PC-9 (cell line): ENCODE measurements around the gene WDR49.

Experiments
- EZH2 ChIP-seq: fragments of 200-600 bp; sonication (generic); IDR thresholded peaks from 2 replicates; pipeline ENCODE4 v1.8.0; 2017; ENCODE audit warnings: antibody characterized with exemption, low read depth
- TF ChIP-seq, protein P1 (sequence below): fragments of 200-600 bp; sonication (generic); conservative IDR thresholded peaks from 2 replicates; pipeline ENCODE4 v1.6.1; 2017; ENCODE audit warnings: mixed run types, antibody characterized with exemption, mild to moderate bottlenecking, moderate library complexity

DNA sequence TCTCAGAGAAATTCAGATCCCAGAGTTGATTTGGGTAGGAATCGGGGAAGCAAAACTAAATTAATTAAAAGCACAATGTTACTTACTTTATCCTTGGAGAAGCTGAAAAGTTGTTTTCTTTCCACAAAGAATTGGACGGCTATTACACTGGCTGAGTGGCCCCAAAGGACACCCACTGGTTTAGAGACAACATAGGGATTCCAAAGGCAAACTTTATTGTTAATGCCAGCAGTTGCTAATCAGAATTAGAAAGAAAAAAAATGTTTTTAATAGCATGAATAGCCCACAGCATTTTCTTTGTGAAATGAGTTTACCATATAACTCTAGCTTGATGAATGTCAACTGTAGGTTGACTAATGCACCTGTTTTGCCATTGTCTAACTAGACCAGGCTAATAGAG, 51.7 kb downstream of the WDR49 start:
- TF ChIP-seq, protein P1, sequence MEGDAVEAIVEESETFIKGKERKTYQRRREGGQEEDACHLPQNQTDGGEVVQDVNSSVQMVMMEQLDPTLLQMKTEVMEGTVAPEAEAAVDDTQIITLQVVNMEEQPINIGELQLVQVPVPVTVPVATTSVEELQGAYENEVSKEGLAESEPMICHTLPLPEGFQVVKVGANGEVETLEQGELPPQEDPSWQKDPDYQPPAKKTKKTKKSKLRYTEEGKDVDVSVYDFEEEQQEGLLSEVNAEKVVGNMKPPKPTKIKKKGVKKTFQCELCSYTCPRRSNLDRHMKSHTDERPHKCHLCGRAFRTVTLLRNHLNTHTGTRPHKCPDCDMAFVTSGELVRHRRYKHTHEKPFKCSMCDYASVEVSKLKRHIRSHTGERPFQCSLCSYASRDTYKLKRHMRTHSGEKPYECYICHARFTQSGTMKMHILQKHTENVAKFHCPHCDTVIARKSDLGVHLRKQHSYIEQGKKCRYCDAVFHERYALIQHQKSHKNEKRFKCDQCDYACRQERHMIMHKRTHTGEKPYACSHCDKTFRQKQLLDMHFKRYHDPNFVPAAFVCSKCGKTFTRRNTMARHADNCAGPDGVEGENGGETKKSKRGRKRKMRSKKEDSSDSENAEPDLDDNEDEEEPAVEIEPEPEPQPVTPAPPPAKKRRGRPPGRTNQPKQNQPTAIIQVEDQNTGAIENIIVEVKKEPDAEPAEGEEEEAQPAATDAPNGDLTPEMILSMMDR, result no peak
- TF ChIP-seq EZH2, result no peak
